Neuron (in vitro differentiated cells): Measurements from ENCODE around the gene RGS6.

Experiments used
- H2AFZ ChIP-seq: one replicate; pipeline ENCODE4 v1.6.1; 2013; ENCODE audit warnings: low read depth, mild to moderate bottlenecking, inconsistent platforms, low read length, moderate library complexity
- H3K27me3 ChIP-seq: one replicate; pipeline ENCODE4 v1.6.1; 2013; ENCODE audit warnings: low read length; ENCODE audit not compliant: insufficient read depth
- H3K36me3 ChIP-seq: one replicate; pipeline ENCODE4 v1.6.1; 2013; ENCODE audit warnings: low read length; ENCODE audit not compliant: insufficient read depth
- H3K4me1 ChIP-seq: one replicate; pipeline ENCODE4 v1.6.1; 2013; ENCODE audit warnings: low read length; ENCODE audit not compliant: insufficient read depth
- H3K4me3 ChIP-seq: 2 replicates; pipeline ENCODE4 v1.5.1; 2013; ENCODE audit warnings: mild to moderate bottlenecking, low read length, moderate library complexity
- H3K9me3 ChIP-seq: one replicate; pipeline ENCODE4 v1.6.1; 2013; ENCODE audit warnings: low read length

The RGS6 gene

DNA sequence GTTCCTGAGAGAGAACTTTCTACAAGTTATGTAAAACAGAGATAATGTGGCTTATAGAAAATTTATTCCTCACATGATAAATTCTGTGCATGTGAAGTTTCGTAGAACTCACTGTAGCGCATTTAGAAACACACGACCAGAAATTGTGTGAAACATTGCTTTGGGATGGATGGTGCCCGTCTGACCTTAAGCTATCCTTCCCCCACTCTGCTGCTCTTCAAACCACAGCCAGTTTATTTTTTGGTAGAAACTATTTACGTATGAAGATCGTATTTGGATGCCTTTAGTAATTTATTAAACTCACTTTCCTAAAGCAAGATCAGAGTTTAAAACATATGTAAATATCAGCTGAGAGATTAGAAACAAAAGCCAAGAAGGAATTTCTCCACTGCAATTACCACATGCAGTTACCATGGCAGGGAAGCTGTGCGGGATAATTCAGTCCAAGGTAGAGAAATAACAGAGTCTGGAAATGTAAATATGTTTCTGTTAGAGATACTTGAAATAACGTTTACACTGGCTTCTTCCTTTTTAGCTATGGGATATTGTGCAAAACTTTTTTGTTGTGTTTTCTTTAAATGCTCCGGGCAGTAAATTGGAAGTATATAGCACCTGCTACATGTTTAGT is 382.7 kb downstream of the RGS6 start:
- Histone ChIP-seq H3K4me3 (no peak overlapping the region), H3K9me3 (no peaks in the 10 kb centered on the region), H3K36me3 (no peaks in the 10 kb centered on the region), H3K4me1 (peaks cover 10% of the 10 kb centered on the region), H3K27me3 (no peaks in the 10 kb centered on the region), H2AFZ (no peak overlapping the region)

DNA sequence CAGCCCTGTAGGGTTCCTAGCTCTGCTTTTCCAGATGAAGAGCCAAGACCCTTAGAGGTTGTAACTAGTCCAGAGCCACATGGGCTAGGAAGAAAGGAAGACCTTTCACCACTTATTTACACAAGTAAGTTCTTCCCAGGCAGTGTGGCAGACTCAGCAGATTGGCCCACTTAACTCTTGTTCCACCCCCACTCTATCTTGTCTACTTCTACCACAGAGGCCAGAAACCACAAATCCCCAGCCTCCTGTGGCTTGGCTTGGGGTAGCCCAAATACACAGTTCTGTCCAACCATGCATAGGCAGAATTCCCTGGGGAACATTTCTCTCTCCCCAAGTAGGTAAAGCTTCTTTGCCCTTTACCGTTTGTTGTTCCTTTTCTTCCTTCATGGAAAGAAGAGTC is 383.5 kb downstream of the RGS6 start:
- H3K27me3 ChIP-seq: no peaks in the 10 kb centered on the region
- H3K4me1 ChIP-seq: peaks cover 2% of the 10 kb centered on the region
- H2AFZ ChIP-seq: no peak overlapping the region
- H3K36me3 ChIP-seq: no peaks in the 10 kb centered on the region
- no peaks in the 10 kb centered on the region for H3K9me3 ChIP-seq
- no peak overlapping the region for H3K4me3 ChIP-seq

DNA sequence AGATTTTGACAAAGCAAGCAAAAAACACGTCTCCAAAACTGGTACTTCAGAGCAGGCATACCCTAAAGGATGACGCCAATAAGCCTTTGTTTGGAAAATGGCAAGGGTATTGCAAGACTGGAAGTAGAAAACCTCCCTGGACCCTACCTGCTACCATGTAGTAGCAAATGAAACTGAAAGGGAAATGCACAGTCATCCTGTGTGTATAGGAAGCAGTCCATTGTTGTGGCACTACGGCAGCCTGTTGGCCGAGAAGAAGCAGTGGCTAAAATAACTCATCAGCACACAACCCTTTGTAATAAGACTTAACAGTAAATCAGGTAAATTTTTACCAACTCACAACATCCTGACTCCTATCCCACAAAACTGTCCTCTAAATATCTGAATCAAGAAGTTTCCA is 386.4 kb downstream of the RGS6 start:
- no peaks in the 10 kb centered on the region for H3K36me3 ChIP-seq
- no peak overlapping the region for H2AFZ ChIP-seq
- no peaks in the 10 kb centered on the region for H3K4me1 ChIP-seq
- no peaks in the 10 kb centered on the region for H3K27me3 ChIP-seq
- no peaks in the 10 kb centered on the region for H3K9me3 ChIP-seq
- no peak overlapping the region for H3K4me3 ChIP-seq

DNA sequence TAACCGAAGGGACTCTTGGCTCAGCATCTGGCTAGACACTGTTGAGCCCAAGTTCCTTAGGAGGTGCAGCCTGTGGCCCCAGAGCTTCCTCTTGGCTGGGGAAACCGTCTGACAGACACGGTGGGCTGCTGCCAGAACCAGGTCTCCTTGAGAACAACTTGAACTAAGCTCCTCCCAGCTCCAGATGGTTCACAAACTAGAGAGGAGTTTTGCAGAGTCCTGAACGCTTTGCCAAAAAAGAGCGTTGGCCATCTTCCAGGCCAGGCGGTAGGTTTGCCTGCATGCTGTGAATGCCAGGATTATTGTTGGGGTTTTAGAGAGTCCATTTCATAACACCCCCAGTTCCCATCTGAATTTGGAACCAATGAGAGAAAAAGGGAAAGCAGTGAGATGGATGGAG is 399.8 kb downstream of the RGS6 start:
- Histone ChIP-seq H2AFZ (no peak overlapping the region), H3K27me3 (peaks cover 11% of the 10 kb centered on the region), H3K4me3 (no peak overlapping the region), H3K36me3 (no peaks in the 10 kb centered on the region), H3K9me3 (no peaks in the 10 kb centered on the region), H3K4me1 (no peaks in the 10 kb centered on the region)

DNA sequence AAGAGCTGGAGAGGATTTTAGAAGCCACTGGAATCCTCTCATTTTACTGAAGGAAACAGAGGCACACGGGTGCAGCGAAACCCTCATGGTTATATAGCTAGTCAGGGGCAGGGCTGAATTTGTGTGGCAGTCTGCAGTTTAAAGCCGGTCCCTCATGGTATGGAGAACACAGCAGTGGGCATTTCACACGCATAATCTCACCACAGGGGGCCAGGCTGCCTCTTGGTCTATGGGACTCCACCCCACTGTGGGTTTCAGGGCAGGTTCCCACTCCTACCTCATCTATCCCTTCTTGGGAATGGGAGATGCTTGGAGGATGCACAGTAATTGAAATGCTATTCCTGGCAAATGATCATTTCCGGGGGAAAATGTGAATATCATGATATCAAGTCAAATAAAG is 400.6 kb downstream of the RGS6 start:
- Histone ChIP-seq H3K36me3 (no peaks in the 10 kb centered on the region), H3K9me3 (no peaks in the 10 kb centered on the region), H3K4me3 (no peak overlapping the region), H3K4me1 (no peaks in the 10 kb centered on the region), H2AFZ (no peak overlapping the region), H3K27me3 (peaks cover 11% of the 10 kb centered on the region)

DNA sequence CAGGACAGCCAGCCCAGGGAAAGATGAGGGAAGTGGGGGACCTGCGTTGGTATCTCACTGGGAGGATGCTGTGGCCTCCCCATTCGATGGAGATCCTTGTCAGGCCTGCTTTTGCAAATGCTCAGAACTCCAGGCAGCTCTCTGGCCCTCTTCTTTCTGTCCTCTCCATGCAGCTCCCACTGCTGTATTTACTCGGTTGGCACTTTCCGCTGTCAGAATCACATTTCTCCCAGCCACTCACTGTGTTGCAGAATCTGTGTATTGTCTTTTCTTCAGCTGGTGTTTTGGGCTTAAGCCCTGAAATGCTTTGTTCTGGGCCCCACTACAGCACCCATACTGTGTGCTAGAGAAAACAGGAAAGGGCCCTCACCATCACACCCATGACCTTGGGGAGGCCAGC is 401.1 kb downstream of the RGS6 start:
- H3K4me1 ChIP-seq: no peaks in the 10 kb centered on the region
- no peaks in the 10 kb centered on the region for H3K36me3 ChIP-seq
- no peak overlapping the region for H2AFZ ChIP-seq
- H3K9me3 ChIP-seq: no peaks in the 10 kb centered on the region
- peaks cover 11% of the 10 kb centered on the region for H3K27me3 ChIP-seq
- no peak overlapping the region for H3K4me3 ChIP-seq

DNA sequence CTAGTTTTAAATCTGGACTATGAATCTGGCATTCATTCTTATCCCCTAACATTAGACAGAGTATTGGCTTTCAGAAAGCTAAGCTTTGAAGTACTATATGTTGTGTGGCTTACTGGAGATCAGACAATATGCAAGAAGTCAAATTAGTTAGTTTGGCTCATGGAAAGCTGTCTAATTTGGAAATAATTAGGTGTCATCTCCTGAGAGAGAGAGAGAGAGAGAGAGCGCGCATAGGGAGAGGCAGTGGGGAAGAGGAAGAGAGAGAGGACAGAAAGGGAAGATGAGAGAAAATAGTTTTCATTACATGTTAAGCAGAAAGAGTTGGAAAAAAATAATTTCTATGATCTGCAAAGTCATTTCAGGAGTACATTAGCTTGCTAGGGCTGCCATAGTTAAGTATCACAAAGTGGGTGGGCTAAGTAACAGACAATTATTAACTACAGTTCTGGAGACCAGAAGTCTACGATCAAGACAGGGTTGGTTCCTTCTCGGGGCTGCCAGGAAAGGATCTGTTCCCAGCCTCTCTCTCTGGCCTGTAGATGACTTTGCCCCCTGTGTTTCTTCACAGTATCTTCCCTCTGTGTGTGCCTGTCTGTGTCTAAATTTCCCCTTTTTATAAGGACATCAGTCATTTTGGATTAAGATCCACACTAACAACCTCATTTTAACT is 404.2 kb downstream of the RGS6 start:
- Histone ChIP-seq H3K4me3 (no peak overlapping the region), H3K27me3 (peaks cover 11% of the 10 kb centered on the region), H3K36me3 (no peaks in the 10 kb centered on the region), H3K4me1 (no peaks in the 10 kb centered on the region), H2AFZ (no peak overlapping the region), H3K9me3 (no peaks in the 10 kb centered on the region)

DNA sequence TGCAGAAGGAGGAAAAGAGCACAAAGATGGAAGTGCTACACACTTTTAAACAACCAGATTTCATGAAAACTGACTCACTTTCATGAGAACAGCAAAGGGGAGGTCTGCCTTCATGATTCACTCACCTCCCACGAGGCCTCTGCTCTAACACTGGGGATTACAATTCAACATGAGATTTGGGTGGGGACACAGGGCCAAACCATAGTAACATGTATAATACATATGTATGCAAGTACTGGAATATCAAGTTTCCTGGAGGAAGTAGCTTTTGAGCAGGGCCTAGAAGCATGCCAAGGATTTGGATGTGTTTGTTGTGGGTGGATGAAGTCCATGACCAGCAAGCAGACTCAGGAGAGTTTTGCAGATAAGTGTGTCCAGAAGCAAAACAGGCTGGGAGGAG is 409.0 kb downstream of the RGS6 start:
- H3K9me3 ChIP-seq: peaks cover 2% of the 10 kb centered on the region
- H3K4me3 ChIP-seq: no peak overlapping the region
- H3K4me1 ChIP-seq: no peaks in the 10 kb centered on the region
- H3K36me3 ChIP-seq: no peaks in the 10 kb centered on the region
- no peak overlapping the region for H2AFZ ChIP-seq
- no peaks in the 10 kb centered on the region for H3K27me3 ChIP-seq

DNA sequence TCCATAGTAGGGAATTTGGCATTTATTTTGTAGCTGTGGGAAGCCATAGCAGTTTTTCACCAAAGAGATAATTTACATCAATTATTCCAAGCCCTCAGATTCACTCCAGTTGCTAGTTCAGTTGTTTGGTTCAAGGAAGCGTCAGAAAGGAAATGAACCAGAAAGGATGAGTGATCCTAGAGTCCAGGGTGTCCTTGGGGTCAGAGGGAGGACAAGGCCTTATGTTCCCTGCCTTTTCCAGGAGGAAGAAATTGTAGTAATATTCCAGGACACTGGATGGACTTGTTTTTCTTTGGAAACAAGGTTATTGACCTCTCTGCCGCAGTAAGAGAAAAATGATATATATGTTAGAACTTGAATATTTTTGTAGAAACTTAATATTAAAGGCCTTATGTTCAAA is 409.5 kb downstream of the RGS6 start:
- Histone ChIP-seq H3K36me3 (no peaks in the 10 kb centered on the region), H2AFZ (no peak overlapping the region), H3K4me3 (no peak overlapping the region), H3K27me3 (no peaks in the 10 kb centered on the region), H3K4me1 (no peaks in the 10 kb centered on the region), H3K9me3 (peaks cover 2% of the 10 kb centered on the region)

DNA sequence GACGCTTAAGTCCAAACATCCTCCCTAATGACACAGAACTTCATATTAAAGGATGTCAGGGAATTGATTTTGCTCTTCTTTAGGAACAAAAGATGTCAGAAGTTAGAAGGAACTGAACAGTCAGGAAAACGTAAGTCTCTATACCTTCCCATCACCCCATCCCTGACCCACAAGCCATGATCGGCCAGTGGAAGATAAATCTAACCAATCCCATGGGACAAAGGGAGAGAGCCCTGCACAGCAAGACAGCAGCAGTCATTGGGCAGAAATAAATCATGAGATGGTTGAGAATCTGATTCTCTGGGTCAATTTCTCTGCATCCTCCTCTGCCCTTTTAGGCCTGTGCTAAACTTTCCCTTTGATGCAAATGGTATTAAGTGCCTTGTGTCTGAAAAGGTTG is 414.9 kb downstream of the RGS6 start:
- Histone ChIP-seq H2AFZ (no peak overlapping the region), H3K4me3 (no peak overlapping the region), H3K9me3 (peaks cover 2% of the 10 kb centered on the region), H3K36me3 (no peaks in the 10 kb centered on the region), H3K27me3 (peaks cover 2% of the 10 kb centered on the region), H3K4me1 (no peaks in the 10 kb centered on the region)

DNA sequence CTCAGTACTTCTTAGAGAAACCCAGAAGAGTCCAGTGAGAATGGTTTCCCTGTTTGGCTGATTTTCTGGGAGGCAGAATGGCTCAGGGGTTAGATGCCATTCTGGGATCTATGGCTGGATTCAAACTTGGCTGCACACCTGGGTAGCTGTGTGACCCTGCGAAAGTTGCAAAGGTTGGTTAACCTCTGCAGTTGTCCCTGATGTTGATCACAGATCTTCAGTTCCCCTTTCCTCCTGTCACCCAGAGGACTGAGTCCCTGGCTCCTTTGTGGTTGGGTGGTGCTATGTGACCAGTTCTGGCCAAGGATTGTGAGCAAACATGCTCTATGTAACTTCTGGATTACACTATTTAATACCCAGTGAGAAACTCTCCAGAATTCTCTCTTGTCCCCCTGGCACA is 418.0 kb downstream of the RGS6 start:
- H3K4me3 ChIP-seq: no peak overlapping the region
- H3K36me3 ChIP-seq: no peaks in the 10 kb centered on the region
- no peak overlapping the region for H2AFZ ChIP-seq
- H3K4me1 ChIP-seq: no peaks in the 10 kb centered on the region
- peaks cover 2% of the 10 kb centered on the region for H3K27me3 ChIP-seq
- H3K9me3 ChIP-seq: no peaks in the 10 kb centered on the region

DNA sequence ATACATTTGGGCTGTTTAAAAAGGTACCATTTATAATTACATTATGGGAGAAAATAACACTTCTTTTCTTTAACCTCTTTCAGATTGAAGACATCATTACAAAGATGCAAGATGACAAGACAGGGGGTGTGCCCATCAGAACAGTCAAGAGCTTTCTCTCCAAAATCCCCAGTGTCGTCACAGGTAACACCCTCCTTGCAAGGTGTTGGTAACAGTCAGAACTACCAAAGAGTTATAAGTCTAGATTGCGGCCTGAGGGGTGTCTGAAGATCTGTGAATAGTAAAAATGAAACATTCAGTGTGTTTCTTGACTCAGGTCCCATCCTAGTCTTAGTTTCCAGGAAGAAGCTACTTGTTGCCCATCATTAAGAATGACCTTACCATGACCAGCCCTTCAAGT is 419.8 kb downstream of the RGS6 start:
- Histone ChIP-seq H3K4me1 (no peaks in the 10 kb centered on the region), H3K9me3 (no peaks in the 10 kb centered on the region), H3K27me3 (peaks cover 2% of the 10 kb centered on the region), H3K36me3 (no peaks in the 10 kb centered on the region), H3K4me3 (no peak overlapping the region), H2AFZ (no peak overlapping the region)

DNA sequence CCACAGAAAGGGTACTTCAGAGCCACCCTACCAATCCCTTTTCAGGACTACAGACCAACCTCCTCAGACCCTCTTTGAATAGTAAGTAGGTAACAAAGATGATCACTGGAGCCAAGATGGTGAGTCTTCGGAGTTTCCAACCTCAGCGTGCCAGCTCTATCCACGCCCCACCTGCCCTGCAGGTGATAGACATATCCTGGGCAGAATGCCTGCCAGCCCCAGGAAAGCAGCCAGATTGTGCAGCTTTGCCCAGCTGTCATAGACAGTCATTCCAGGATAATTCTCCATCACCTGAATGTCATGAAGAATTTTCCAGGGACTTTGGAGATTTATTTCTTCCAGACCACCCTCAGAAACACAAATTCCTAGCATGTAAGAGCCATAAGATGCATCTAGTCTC is 434.4 kb downstream of the RGS6 start:
- Histone ChIP-seq H3K4me3 (no peak overlapping the region), H3K9me3 (no peaks in the 10 kb centered on the region), H3K36me3 (no peaks in the 10 kb centered on the region), H3K4me1 (no peaks in the 10 kb centered on the region), H3K27me3 (no peaks in the 10 kb centered on the region), H2AFZ (no peak overlapping the region)

DNA sequence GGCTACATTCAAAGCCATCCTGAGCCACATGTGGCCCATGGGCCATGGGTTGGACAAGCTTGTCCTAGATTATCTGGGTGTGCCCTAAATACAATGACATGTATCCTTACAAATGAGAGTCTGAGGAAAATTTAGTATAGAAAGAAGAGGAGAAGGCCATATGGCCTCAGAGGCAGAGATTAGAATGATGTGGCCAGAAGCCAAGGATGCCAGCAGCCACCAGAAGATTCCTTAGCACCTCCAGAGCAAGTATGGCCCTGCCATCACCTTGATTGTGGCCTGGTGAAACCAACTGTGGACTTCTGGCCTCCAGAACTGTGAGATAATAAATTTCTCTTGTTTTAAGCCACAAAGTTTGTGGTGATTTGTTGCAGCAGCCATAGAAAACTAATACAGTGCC is 436.9 kb downstream of the RGS6 start:
- Histone ChIP-seq H3K36me3 (no peaks in the 10 kb centered on the region), H2AFZ (no peak overlapping the region), H3K4me1 (no peaks in the 10 kb centered on the region), H3K27me3 (peaks cover 3% of the 10 kb centered on the region), H3K9me3 (no peaks in the 10 kb centered on the region), H3K4me3 (no peak overlapping the region)
